Mesendoderm (in vitro differentiated cells): ENCODE results near the gene RNF213.
"Not testable (repeated sequence)": the region's sequence is repeated elsewhere in the genome, so short reads cannot be mapped to it uniquely, and the experiment has no call there.

Experiments used
- DNase-seq: peaks from one replicate; pipeline ENCODE4 v3.0.0; 2013
- H2AK5ac ChIP-seq: 2 replicates; pipeline ENCODE4 v1.6.1; 2013; ENCODE audit warnings: low read length, inconsistent platforms
- H2BK120ac ChIP-seq: 2 replicates; pipeline ENCODE4 v1.6.1; 2013; ENCODE audit warnings: low read depth, mild to moderate bottlenecking, low read length, moderate library complexity, mixed read lengths
- H2BK15ac ChIP-seq: replicated peaks from 2 replicates; pipeline ENCODE4 v1.6.1; 2013; ENCODE audit warnings: low read depth, mild to moderate bottlenecking, moderate library complexity
- H2BK5ac ChIP-seq: 2 replicates; pipeline ENCODE4 v1.6.1; 2013; ENCODE audit warnings: low read length, inconsistent platforms
- H3K18ac ChIP-seq: 2 replicates; pipeline ENCODE4 v1.6.1; 2013; ENCODE audit warnings: mild to moderate bottlenecking, low read length, mixed read lengths
- H3K23ac ChIP-seq: one replicate; pipeline ENCODE4 v1.6.1; 2013; ENCODE audit warnings: low read length
- H3K27ac ChIP-seq: 2 replicates; pipeline ENCODE4 v1.5.1; 2013; ENCODE audit warnings: low read depth, mild to moderate bottlenecking, inconsistent platforms, low read length, moderate library complexity
- H3K27me3 ChIP-seq: 2 replicates; pipeline ENCODE4 v1.6.1; 2013; ENCODE audit warnings: low read length, control low read depth, mild to moderate bottlenecking, inconsistent platforms; ENCODE audit not compliant: insufficient read depth, poor library complexity
- H3K36me3 ChIP-seq: 2 replicates; pipeline ENCODE4 v1.6.1; 2013; ENCODE audit warnings: low read length, inconsistent platforms; ENCODE audit not compliant: control insufficient read depth, insufficient read depth
- H3K4ac ChIP-seq: one replicate; pipeline ENCODE4 v1.6.1; 2013; ENCODE audit warnings: low read depth, mild to moderate bottlenecking, low read length, moderate library complexity
- H3K4me1 ChIP-seq: 2 replicates; pipeline ENCODE4 v1.6.1; 2013; ENCODE audit warnings: low read depth, low read length, inconsistent platforms; ENCODE audit not compliant: control insufficient read depth
- H3K4me2 ChIP-seq: 2 replicates; pipeline ENCODE4 v1.6.1; 2013; ENCODE audit warnings: low read length
- H3K4me3 ChIP-seq: 2 replicates; pipeline ENCODE4 v1.5.1; 2013; ENCODE audit warnings: mild to moderate bottlenecking, low read length
- H3K56ac ChIP-seq: one replicate; pipeline ENCODE4 v1.6.1; 2013; ENCODE audit warnings: low read length
- H3K79me1 ChIP-seq: 2 replicates; pipeline ENCODE4 v1.6.1; 2013; ENCODE audit warnings: low read length, inconsistent platforms
- H3K79me2 ChIP-seq: 2 replicates; pipeline ENCODE4 v1.6.1; 2013; ENCODE audit warnings: mild to moderate bottlenecking, low read length; ENCODE audit not compliant: control insufficient read depth, insufficient read depth
- H3K9ac ChIP-seq: 2 replicates; pipeline ENCODE4 v1.6.1; 2013; ENCODE audit warnings: low read length, inconsistent platforms
- H4K5ac ChIP-seq: one replicate; pipeline ENCODE4 v1.6.1; 2013; ENCODE audit warnings: low read length
- H4K8ac ChIP-seq: one replicate; pipeline ENCODE4 v1.6.1; 2013; ENCODE audit warnings: low read depth, mild to moderate bottlenecking, control low read depth, low read length, moderate library complexity
- WGBS: extraction: QIAGEN DNeasy Blood & Tissue Kit; methylation state at CpG from one replicate; pipeline ENCODE4 v1.1.7; 2013; ENCODE audit warnings: low lambda C conversion rate, missing lambda C conversion rate; ENCODE audit not compliant: insufficient coverage; ENCODE audit errors: extremely low coverage; 5-methylcytosine and 5-hydroxymethylcytosine counted together

The RNF213 gene

DNA sequence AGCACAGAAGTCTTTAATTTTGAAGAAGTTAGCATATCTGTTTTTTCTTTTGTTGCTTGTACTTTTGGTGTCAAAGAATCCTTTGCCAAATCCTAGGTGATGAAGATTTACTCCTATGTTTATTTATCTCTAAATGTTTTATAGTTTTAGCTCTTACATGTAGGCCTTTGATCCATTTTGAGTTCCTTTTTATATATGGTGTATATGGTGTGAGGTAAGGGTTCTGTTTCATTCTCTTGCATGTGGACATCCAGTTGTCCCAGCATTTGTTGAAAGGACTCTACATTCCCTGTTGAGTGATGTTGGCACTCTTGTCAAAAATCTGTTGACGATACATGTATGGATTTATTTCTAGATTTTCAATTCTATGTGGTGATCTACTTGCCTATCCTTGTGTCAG lies 62.2 kb downstream of the RNF213 start:
- WGBS = no CpG with 5 or more reads among the region's 1 CpG
- Histone ChIP-seq H3K27ac (no peak overlapping the region), H3K79me1 (no peaks in the 10 kb centered on the region), H4K8ac (no peak overlapping the region), H3K23ac (no peak overlapping the region), H2AK5ac (no peak overlapping the region), H3K4me1 (no peaks in the 10 kb centered on the region), H3K56ac (no peak overlapping the region), H3K4me2 (no peak overlapping the region), H3K36me3 (peaks cover 6% of the 10 kb centered on the region), H4K5ac (no peak overlapping the region), H2BK120ac (no peak overlapping the region), H3K79me2 (no peaks in the 10 kb centered on the region), H2BK15ac (no peak overlapping the region), H3K4me3 (no peak overlapping the region), H3K18ac (no peak overlapping the region), H2BK5ac (no peak overlapping the region), H3K27me3 (no peaks in the 10 kb centered on the region), H3K4ac (no peak overlapping the region), H3K9ac (no peak overlapping the region)
- no peak for DNase-seq

DNA sequence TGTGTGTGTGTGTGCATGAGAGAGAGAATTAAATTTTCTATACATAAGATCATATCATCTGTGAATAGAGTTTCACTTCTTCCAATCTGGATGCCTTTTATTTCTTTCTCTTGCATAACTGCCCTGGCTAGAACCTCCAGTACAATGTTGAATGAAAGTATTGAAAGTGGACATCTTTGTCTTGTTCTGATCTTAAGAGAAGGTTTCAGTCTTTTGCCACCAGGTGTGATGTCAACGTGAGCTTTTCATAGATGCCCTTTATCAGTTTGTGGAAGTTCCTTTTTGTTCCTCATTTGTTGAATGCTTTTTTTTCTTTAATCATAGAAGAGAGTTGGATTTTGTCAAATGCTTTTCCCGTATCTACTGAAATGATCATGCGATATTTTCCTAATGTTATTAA lies 63.3 kb downstream of the RNF213 start:
- H3K4me2 ChIP-seq = no peak overlapping the region

DNA sequence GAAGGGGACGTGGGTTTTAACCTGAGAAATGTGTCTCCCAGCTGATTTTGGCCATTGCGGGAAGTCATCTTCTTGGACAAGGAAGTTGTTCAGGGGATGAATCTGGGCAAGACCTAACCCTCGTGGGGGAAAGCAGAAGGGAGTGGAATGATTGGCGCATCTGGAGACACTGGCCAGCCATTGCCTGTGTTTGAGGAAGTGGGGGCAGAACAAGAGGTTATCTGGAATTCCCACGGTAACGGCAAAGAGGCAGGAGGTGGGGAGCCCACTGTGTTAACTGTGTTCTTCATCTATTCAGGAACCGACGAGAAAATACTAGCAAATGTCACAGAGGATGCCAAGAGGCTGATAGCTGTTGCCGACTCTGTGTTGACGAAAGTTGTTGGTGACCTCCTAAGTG lies 66.9 kb downstream of the RNF213 start:
- Histone ChIP-seq H3K79me1 (no peaks in the 10 kb centered on the region), H3K4me2 (no peak overlapping the region), H3K4me3 (no peak overlapping the region), H4K5ac (no peak overlapping the region), H4K8ac (no peak overlapping the region), H3K4me1 (no peaks in the 10 kb centered on the region), H3K27ac (no peak overlapping the region), H3K36me3 (peaks cover 3% of the 10 kb centered on the region), H3K9ac (no peak overlapping the region), H2BK120ac (no peak overlapping the region), H3K79me2 (no peaks in the 10 kb centered on the region), H3K56ac (no peak overlapping the region), H3K27me3 (no peaks in the 10 kb centered on the region), H3K4ac (no peak overlapping the region), H2BK15ac (no peak overlapping the region), H2AK5ac (no peak overlapping the region), H2BK5ac (no peak overlapping the region), H3K23ac (no peak overlapping the region), H3K18ac (no peak overlapping the region)
- no peak for DNase-seq
- WGBS = no CpG with 5 or more reads among the region's 10 CpGs

More for the DNA sequence above, 63.3 kb downstream of the RNF213 start:
- WGBS = no CpG with 5 or more reads among the region's 3 CpGs
- Histone ChIP-seq H2BK15ac (no peak overlapping the region), H2BK5ac (no peak overlapping the region), H3K36me3 (peaks cover 6% of the 10 kb centered on the region), H3K23ac (no peak overlapping the region), H3K27me3 (no peaks in the 10 kb centered on the region), H2BK120ac (no peak overlapping the region), H3K9ac (no peak overlapping the region), H3K4ac (no peak overlapping the region), H3K4me1 (no peaks in the 10 kb centered on the region), H3K79me1 (no peaks in the 10 kb centered on the region), H3K56ac (no peak overlapping the region), H3K27ac (no peak overlapping the region), H2AK5ac (no peak overlapping the region), H3K18ac (no peak overlapping the region), H4K8ac (no peak overlapping the region), H4K5ac (no peak overlapping the region), H3K79me2 (no peaks in the 10 kb centered on the region), H3K4me3 (no peak overlapping the region)
- no peak for DNase-seq

DNA sequence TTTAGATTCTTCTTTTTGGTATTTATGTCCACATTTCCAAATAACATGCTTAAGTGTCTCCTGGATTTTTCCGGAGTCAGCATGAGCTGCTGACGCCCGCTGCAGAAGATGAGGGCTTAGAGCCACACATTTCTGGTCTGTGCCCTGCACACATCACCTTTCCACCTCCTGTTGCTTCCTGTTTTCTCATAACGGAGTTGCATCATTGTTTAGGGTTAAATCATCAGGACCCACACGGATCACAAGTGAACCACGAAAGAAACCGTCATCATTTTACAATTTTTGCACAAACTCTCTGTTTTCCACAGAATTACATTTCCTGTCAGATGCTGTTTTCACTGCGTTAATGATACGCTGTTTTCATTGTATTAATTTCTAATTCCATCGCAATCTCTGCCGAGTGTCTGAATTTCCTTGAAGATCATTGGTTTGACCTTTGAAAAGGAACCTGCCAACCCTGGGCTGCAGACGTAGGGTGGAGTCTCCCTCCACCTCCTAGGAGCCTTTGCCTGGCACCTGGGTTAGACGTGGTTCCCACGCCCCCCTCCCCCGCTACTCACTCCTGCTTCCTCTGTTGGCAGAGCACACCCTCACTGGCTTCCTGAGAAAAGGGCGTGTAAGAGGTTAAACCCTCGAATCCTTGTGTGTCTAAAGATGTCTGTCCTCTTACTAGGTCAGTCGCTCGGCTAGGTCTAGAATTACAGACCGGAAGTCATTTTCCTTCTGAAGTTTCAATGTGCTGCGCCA lies 68.2 kb downstream of the RNF213 start:
- Histone ChIP-seq H4K8ac (no peak overlapping the region), H3K27ac (no peak overlapping the region), H3K4me3 (no peak overlapping the region), H3K9ac (no peak overlapping the region), H3K4me1 (no peaks in the 10 kb centered on the region), H3K56ac (no peak overlapping the region), H3K18ac (no peak overlapping the region), H2AK5ac (no peak overlapping the region), H3K36me3 (peaks cover 3% of the 10 kb centered on the region), H2BK15ac (no peak overlapping the region), H3K4ac (no peak overlapping the region), H3K23ac (no peak overlapping the region), H3K79me2 (no peaks in the 10 kb centered on the region), H3K27me3 (no peaks in the 10 kb centered on the region), H2BK5ac (no peak overlapping the region), H3K79me1 (no peaks in the 10 kb centered on the region), H2BK120ac (no peak overlapping the region), H4K5ac (no peak overlapping the region), H3K4me2 (no peak overlapping the region)
- DNase-seq = no peak
- no CpG with 5 or more reads among the region's 21 CpGs for WGBS

DNA sequence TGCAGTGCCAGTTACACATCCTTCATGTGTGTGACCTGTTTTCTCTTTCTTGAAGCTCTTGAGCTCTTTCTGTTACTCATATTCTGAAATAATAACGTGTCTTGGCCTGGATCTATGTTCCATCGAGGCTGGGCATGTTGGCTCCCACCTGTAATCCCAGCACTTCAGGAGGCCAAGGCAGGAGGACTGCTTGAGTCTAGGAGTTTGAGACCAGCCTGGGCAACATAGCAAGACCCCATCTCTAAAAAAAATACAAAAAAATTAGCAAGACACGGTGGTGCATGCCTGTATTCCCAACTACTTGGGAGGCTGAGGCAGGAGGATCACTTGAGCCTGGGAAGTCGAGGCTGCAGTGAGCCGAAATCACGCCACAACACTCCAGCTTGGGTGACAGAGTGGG lies 68.8 kb downstream of the RNF213 start:
- H3K56ac ChIP-seq, H3K27me3 ChIP-seq, H3K23ac ChIP-seq, H2AK5ac ChIP-seq, H3K4me3 ChIP-seq, H2BK5ac ChIP-seq, H3K79me1 ChIP-seq, H3K4ac ChIP-seq, H2BK120ac ChIP-seq, H3K36me3 ChIP-seq, H3K4me1 ChIP-seq, H3K27ac ChIP-seq, H3K18ac ChIP-seq, H2BK15ac ChIP-seq, H3K4me2 ChIP-seq, H4K8ac ChIP-seq, H3K79me2 ChIP-seq, H3K9ac ChIP-seq, DNase-seq, H4K5ac ChIP-seq: not testable (repeated sequence)
- WGBS = no CpG with 5 or more reads among the region's 6 CpGs

DNA sequence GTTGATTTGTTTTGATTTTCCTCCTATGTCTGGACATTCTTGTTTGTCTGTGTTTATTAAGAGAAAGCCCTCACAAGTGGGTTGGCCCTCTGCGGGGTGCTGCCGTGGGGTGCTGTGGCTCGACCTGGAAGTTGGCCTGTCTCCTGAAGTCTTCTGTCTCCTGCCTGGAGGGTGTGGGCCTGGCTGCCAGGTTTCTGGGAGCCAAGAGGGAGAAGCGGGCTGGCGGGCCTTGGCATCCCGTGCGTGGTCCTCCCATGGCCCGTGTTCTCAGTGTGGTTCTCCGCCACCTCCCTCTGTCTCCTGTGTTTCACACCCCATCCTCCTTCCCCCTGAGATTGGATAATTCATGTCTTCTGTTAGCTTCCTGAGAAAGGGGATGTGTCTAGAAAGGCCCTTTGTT lies 69.6 kb downstream of the RNF213 start:
- Histone ChIP-seq H4K8ac (no peak overlapping the region), H3K4me1 (no peaks in the 10 kb centered on the region), H3K23ac (no peak overlapping the region), H3K18ac (no peak overlapping the region), H2BK5ac (no peak overlapping the region), H3K56ac (no peak overlapping the region), H3K27me3 (no peaks in the 10 kb centered on the region), H3K4ac (no peak overlapping the region), H3K79me1 (no peaks in the 10 kb centered on the region), H3K79me2 (no peaks in the 10 kb centered on the region), H2AK5ac (no peak overlapping the region), H4K5ac (no peak overlapping the region), H3K4me2 (no peak overlapping the region), H2BK120ac (no peak overlapping the region), H3K27ac (no peak overlapping the region), H2BK15ac (no peak overlapping the region), H3K9ac (no peak overlapping the region), H3K36me3 (peaks cover 6% of the 10 kb centered on the region), H3K4me3 (no peak overlapping the region)
- WGBS = no CpG with 5 or more reads among the region's 9 CpGs
- no peak for DNase-seq
